ENCODE data around the gene PARN. TPM values are rescaled to one million over a fixed set of nuclear protein-coding genes. Genes with fewer than 3 reads are reported as not detected.
"Not testable (repeated sequence)": the region's sequence is repeated elsewhere in the genome, so short reads cannot be mapped to it uniquely, and the experiment has no call there.

The PARN gene
- total RNA-seq, 2 donors from 2014 or later = 24.3 to 29.8 TPM

GRCh38 chr16:14600164-14600563 lies 29.9 kb downstream of the PARN start:
- ATAC-seq (peak; percentile 53), DNase-seq (no peak)
- intact Hi-C loops (cut with DNase I, micrococcal nuclease) = loop anchor here in 1 of 2 donors (10.0 kb wide), 1 partner anchor 345 kb away; no protein-coding TSS in a partner anchor

DNA sequence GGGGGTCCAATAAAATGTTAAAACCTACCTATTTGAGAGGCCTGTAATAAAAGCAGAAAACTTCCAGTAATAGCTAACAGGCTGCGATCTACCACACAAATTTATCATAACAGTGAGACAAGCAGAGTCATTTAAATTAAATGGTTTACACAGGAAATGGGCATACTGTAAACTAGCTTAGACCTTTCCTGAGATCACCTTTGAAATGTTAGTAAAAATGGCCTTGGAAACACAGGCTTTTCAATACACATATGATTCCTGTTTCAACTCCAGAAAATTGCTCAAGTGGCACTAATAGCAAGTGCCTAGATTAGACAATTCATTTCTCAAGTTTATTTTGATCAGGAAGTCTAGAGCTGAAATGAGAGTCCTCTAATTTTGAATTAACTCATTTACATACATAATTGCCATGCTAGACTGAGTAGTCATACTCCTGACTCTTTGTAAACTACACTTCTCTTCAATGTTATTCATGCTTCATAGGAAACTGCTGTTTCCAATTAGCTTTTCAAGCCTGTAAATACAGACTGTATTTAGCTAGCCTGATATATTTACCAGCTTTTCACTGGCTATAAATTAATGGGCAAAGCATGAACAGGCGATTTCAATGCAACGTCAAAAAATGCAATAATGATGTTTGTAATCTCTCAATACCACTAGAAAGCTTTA lies 43.3 kb downstream of the PARN start:
- intact Hi-C loops (cut with DNase I, micrococcal nuclease) = no loop called here
- DNase-seq (no peak), ATAC-seq (no peak)

DNA sequence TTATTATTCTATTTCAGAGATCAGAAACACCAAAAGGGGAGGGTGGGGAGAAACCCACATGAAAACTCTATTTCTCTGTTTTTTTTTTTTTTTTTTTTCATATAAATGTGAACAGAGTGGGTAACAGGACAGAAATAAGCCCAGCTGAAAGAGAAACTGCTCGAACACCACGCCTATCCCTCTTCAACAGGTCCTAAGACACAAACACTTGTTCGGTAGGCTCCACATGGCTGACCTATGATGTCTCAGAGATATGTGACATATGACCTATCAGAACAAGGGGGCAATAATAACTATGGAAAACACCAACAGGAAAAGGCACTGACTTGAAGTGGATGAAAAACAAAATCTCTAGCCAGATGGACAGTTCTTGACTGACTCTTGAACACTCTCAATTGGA lies 44.8 kb downstream of the PARN start:
- DNase-seq (no peak), ATAC-seq (no peak)
- intact Hi-C loops (cut with DNase I, micrococcal nuclease) = no loop called here

DNA sequence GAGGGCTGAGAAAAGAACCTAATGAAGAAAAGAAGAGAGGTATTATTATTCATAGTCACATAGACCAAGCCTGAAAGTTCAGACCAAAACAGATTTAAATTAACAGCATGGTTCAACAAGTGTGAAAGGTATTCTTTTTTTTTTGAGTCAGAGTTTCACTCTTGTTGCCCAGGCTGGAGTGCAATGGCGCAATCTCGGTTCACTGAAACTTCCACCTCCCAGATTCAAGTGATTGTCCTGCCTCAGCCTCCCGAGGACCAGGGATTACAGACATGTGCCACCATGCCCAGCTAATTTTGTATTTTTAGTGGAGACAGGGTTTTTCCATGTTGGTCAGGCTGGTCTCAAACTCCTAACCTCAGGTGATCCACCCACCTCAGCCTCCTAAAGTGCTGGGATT lies 49.1 kb downstream of the PARN start:
- DNase-seq; ATAC-seq; intact Hi-C loops (cut with DNase I, micrococcal nuclease): not testable (repeated sequence)

GRCh38 chr16:14579266-14579665 lies 50.8 kb downstream of the PARN start:
- ATAC-seq (no peak), DNase-seq (no peak)
- intact Hi-C loops (cut with DNase I, micrococcal nuclease) = no loop called here

GRCh38 chr16:14576532-14576931 lies 53.5 kb downstream of the PARN start:
- intact Hi-C loops (cut with DNase I, micrococcal nuclease) = no loop called here
- DNase-seq = no peak
- ATAC-seq = peak; percentile 93

DNA sequence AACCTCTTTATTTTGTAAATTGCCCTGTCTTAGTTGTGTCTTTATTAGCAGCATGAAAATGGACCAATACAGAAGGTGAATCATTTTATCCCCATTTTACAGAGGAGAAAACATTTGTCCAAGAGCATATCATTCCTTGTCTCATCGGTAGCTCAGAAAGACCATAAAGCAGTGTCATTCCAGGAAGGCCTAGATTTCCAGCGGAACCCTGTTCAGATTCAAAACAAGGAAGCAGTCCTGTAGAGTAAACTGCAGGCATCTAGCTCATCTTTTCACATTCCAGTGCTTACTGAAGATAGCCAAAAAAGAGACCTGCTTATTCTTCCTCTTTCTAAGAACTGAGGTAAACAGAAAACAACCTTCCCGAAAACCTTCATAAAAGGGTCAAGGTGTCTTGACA lies 54.0 kb downstream of the PARN start:
- intact Hi-C loops (cut with DNase I, micrococcal nuclease) = no loop called here
- DNase-seq (no peak), ATAC-seq (peak; percentile 85)

DNA sequence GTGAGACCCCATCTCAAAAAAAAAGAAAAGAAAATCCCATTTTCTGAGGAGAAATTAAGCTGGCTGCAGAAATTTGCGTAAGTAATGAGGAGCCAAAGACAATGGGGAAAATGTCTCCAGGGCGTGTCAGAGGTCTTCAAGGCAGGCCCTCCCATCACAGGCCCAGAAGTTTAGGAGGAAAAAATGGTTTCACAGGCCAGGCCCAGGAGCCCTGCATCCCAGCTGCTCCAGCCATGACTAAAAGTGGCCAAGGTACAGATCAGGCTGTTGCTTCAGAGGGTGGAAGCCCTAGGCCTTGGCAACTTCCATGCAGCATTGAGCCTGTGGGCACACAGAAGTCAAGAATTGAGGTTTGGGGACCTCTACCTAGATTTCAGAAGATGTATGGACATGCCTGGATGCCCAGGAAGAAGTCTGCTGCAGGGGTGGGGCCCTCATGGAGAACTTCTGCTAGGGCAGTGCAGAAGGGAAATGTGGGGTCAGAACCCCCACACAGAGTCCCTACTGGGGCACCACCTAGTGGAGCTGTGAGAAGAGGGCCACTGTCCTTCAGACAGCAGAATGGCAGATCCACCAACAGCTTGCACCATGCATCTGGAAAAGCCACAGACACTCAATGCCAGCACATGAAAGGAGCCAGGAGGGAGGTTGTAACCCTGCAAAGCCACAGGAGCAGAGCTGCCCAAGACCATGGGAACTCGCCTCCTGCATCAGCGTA lies 55.2 kb downstream of the PARN start:
- DNase-seq; ATAC-seq; intact Hi-C loops (cut with DNase I, micrococcal nuclease): not testable (repeated sequence)

- DNase-seq (no peak), ATAC-seq (no peak)
These were observed 57.5 kb downstream of the PARN start for GRCh38 chr16:14572535-14572934.

DNA sequence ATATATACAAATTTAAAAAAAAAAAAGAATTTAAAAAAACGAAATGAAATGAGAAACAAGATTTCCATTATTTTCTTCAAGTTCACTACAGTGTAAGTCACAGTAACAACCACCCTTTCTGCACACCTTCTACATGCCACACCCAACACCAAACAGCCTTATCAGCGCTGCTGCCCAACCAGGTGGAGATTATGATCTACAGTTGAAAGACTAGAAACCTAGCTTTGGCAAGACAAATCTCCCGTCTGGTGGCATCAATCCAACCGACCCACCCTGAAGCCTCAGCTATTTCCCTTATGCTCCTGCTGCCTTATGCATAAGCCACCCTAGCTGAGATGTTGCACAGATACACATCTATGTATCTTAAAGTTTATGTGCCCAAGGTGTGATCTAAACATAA lies 60.8 kb downstream of the PARN start:
- intact Hi-C loops (cut with DNase I, micrococcal nuclease) = no loop called here
- DNase-seq (peak; percentile 84 to 87), ATAC-seq (peak; percentile 76)

More at GRCh38 chr16:14572535-14572934, 57.5 kb downstream of the PARN start:
- intact Hi-C loops (cut with DNase I, micrococcal nuclease) = no loop called here

- ATAC-seq = no peak
- intact Hi-C loops (cut with DNase I, micrococcal nuclease) = no loop called here
- DNase-seq = no peak
These were observed 63.5 kb downstream of the PARN start for GRCh38 chr16:14566599-14566998.

- ATAC-seq = no peak
- intact Hi-C loops (cut with DNase I, micrococcal nuclease) = no loop called here
These were observed 64.4 kb downstream of the PARN start for GRCh38 chr16:14565688-14566025.

GRCh38 chr16:14564861-14565687 lies 65.0 kb downstream of the PARN start:
- intact Hi-C loops (cut with DNase I, micrococcal nuclease) = no loop called here
- DNase-seq (no peak), ATAC-seq (peak; percentile 61)

More at GRCh38 chr16:14565688-14566025, 64.4 kb downstream of the PARN start:
- no peak for DNase-seq

DNA sequence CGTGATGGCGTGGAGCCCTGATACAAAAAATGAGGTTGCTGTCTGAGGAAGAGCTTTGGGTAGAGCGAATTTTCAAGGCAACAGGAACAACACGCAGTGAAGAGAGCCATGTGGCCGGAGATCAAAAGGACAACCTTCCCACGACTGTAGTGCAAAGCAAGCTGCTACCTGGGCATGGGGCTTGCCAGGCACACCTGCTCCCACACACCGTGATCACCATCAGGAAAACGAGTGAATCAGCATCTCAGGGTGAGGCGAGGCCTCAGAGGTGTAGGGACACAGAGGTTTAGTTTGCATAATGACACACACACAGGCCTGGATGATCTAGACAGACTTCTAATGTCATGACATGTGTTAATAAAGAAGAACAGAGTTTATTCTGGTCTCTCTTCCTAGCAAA lies 65.7 kb downstream of the PARN start:
- peak; percentile 42 to 70 for DNase-seq
- peak; percentile 53 for ATAC-seq
- intact Hi-C loops (cut with DNase I, micrococcal nuclease) = no loop called here

- DNase-seq (peak; percentile 56), ATAC-seq (peak; percentile 63)
- intact Hi-C loops (cut with DNase I, micrococcal nuclease) = no loop called here
These were observed 67.2 kb downstream of the PARN start for GRCh38 chr16:14562691-14563491.

DNA sequence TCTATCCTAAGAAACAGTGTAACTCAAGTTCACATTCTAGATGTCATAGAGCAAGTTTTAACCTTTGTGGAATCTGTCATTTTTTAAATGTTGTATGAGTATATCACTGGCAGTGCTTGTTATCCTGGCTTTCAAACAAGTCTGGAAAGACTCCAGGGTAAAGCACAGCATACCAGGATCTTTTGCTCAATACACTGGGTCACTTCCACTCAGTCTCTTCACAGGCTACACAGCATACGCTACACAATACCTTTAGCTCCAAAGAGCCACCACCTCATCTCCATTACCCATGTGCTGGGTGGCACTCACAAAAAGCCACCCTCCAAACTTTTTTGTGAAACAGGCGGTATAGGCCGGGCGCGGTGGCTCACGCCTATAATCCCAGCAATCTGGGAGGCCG lies 69.5 kb downstream of the PARN start:
- DNase-seq = no peak
- intact Hi-C loops (cut with DNase I, micrococcal nuclease) = no loop called here
- no peak for ATAC-seq

DNA sequence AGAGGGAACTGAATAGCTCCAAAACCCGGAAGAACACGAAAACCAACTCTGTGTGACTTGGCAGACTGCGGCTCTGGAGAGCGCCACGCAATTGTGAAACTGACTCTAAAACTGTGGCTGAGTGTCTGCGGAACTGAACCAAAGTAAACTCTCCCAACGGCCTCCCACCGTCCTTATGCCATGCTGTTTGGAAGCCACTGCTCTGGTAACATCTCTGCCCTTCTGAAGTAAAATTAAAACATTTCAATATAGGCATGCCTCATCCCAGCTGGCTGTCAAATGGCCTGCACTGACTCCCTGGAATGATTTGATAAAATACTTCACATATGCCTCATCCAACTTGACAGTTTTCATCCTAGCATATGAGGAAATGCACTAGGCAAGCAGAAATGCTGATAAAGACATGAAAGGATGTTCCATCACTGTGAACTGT lies 70.2 kb downstream of the PARN start:
- ATAC-seq = peak; percentile 47
- DNase-seq = peak in 1 of 2 donors; percentile 39
- intact Hi-C loops (cut with DNase I, micrococcal nuclease) = no loop called here

DNA sequence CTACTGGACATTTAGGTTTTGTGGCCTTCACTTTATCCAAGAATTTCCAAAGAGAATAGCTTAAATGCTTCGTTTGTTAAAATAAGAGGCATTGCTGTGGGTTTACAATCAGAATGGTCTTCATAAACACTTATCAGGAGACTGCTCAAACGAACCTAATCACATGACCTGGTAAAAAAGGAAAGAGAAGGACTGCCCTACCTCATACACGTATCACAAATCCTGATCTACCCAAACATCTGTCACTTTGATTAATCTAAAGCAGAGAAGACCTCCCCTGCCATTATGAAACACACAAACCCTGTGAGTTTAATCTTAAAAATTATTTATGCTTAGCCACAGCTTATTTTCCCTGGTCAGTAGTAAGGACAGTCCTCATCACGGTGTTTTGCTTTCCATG lies 76.6 kb downstream of the PARN start:
- ATAC-seq (no peak), DNase-seq (no peak)
- intact Hi-C loops (cut with DNase I, micrococcal nuclease) = no loop called here

DNA sequence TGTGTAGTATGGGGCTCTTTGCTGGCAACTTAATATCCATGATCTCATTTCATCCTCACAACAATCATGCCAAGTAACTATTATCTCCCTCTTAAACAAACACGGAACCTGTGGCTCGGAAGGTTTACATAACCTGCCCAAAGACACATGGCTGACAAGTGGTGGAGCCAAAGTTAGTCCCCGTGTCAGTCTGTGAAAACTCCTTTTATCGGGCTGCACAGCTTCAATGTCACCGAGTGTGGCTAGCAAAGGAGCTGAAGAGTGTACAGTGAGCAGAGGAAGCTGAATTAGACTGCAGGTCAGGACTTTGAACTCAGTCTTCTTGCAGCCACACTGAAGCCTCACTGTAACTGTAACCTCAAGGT lies 80.3 kb downstream of the PARN start:
- no peak for DNase-seq
- intact Hi-C loops (cut with DNase I, micrococcal nuclease) = no loop called here

More for the DNA sequence above, 80.3 kb downstream of the PARN start:
- ATAC-seq = peak; percentile 90
